WI38 (cell line): ENCODE results near the gene PSIP1.

Experiments used
- H3K4me3 ChIP-seq: 2 replicates; pipeline ENCODE4 v1.5.1; 2011; ENCODE audit warnings: low read depth, mild to moderate bottlenecking, control low read depth, low read length
- TF ChIP-seq, protein P1 (sequence below): IDR thresholded peaks from 2 replicates; pipeline ENCODE4 v1.5.1; 2012; ENCODE audit warnings: low read depth, mild to moderate bottlenecking, control low read depth, low read length

The PSIP1 gene

DNA sequence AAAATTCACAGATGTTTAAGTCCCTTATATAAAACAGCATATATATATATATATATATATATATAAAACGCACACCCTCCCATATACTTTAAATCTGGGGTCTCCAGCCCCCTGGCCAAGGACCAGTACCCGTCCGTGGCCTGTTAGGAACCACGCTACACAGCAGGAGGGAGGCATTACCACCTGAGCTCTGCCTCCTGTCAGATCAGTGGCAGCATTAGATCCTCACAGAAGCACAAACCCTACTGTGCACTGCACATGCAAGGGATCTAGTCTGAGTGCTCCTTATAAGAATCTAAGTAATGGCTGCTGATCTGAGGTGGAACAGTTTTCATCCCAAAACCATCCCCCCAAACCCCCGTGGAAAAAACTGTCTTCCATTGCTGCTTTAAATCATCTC, 9.0 kb downstream of the PSIP1 start:
- no peak overlapping the region for H3K4me3 ChIP-seq
- TF ChIP-seq, protein P1, sequence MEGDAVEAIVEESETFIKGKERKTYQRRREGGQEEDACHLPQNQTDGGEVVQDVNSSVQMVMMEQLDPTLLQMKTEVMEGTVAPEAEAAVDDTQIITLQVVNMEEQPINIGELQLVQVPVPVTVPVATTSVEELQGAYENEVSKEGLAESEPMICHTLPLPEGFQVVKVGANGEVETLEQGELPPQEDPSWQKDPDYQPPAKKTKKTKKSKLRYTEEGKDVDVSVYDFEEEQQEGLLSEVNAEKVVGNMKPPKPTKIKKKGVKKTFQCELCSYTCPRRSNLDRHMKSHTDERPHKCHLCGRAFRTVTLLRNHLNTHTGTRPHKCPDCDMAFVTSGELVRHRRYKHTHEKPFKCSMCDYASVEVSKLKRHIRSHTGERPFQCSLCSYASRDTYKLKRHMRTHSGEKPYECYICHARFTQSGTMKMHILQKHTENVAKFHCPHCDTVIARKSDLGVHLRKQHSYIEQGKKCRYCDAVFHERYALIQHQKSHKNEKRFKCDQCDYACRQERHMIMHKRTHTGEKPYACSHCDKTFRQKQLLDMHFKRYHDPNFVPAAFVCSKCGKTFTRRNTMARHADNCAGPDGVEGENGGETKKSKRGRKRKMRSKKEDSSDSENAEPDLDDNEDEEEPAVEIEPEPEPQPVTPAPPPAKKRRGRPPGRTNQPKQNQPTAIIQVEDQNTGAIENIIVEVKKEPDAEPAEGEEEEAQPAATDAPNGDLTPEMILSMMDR: no peak

DNA sequence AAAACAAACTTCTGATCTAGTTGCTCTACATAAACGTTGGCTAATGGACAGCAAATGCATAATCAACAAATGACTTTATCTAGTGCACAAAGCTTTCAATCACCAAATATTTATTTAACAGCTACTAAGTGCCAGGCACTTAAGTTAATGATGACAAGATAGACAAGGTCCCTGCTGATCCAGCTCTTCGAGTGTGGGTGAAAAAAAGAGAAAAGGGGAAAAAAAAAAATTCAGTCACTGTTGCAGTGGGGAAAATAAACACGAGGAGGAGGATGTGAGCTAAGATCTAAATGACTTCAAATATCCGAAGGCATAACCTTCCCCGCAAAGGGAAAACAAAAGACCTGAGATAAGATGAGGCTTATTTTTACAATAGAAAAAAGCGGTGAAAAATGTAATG, 9.6 kb downstream of the PSIP1 start:
- TF ChIP-seq, protein P1: no peak
- no peak overlapping the region for H3K4me3 ChIP-seq

DNA sequence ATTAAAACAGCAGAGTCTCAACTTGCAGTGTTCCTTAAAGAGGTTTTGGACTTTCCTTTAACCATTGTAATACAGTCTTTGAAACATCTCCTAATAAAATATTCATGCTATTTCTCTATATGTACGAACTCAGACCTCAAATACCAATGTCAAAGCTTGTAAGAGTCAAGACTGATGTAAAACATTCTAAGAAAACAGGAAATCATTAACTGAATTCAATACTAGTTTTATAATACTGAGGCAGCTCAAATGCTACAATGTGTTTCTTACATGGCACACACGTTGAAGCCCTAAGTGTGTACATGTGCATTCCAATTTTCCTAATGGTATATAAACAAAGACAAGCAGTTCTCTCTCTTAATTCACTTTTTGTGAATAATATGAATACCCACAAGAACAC, 11.6 kb downstream of the PSIP1 start:
- TF ChIP-seq, protein P1: no peak
- no peak overlapping the region for H3K4me3 ChIP-seq

GRCh38 chr9:15498246-15498995, 12.3 kb downstream of the PSIP1 start:
- no peak overlapping the region for H3K4me3 ChIP-seq
- TF ChIP-seq, protein P1: no peak

GRCh38 chr9:15492485-15493150, 18.2 kb downstream of the PSIP1 start:
- H3K4me3 ChIP-seq: no peak overlapping the region
- TF ChIP-seq, protein P1: no peak

DNA sequence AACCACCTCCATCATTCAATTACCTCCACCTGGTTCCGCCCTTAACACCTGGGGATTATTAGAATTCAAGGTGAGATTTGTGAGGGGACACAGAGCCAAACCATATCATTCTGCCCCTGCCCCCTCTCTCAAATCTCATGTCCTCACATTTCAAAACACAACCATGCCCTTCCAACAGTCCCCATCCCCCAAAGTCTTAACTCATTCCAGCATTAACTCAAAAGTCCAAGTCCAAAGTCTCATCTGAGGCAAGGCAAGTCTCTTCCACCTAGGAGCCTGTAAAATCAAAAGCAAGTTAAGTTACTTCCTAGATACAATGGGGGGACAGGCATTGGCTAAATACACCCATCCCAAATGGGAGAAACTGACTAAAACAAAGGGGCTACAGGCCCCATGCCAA, 18.8 kb downstream of the PSIP1 start:
- no peak overlapping the region for H3K4me3 ChIP-seq
- TF ChIP-seq, protein P1: no peak

DNA sequence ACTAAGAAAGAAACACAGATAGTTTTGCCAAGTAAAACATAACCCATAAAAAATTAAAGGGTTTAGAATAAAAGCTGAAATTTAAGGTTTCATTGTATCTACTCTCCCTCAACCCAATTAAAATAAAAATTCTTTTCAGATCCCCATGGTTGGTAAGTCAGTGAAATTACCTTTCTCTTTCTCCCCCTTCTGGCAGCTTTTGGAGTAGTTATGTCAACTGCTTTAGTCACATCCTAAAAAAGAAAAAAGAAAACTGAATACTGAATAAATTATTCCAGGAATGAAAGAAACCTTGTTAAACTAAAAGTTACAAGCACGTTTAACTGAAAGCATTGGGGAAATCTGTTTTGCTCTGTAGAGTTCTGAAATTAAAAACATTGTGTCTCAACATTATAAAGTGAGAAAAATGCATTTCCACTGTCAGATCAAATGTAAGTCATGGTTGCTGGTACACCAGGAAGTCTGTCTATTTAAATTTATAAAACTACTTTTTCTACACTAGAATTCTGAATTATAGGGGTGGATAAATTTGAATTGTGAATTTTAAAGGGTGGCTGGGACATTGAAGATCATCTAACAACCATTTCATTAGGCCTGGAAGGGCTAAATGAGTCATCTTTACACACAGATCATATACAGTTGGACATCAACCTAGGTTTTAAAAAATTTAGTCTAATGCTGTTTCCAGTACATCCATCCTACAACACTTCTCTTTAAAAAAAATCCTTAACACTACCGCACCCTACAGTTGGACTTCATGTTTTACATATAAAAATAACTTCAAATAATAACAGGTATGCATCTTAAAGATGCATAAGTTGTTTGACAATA, 24.7 kb downstream of the PSIP1 start:
- no peak overlapping the region for H3K4me3 ChIP-seq
- TF ChIP-seq, protein P1: 0 out of 2 replicates have a peak, but pooled peaks have one; percentile 4
